Neural progenitor cell (in vitro differentiated cells): Measurements from ENCODE around the gene GJC2. TPM values are rescaled to one million over a fixed set of nuclear protein-coding genes. Genes with fewer than 3 reads are reported as not detected.

ENCODE experiments used
- DNase-seq: peaks from one replicate; pipeline ENCODE4 v3.0.0-alpha.2; 2016; ENCODE audit warnings: low spot score
- H2AFZ ChIP-seq: fragments of 200-600 bp; sonication (generic); replicated peaks from 2 replicates; pipeline ENCODE4 v1.6.1; 2016; ENCODE audit warnings: antibody characterized with exemption
- H3F3A ChIP-seq: fragments of 200-600 bp; sonication (generic); 2 replicates; pipeline ENCODE4 v1.6.1; 2016; ENCODE audit warnings: antibody characterized with exemption, low read depth
- H3K27ac ChIP-seq: fragments of 200-600 bp; sonication (generic); 2 replicates; pipeline ENCODE4 v1.5.1; 2016; ENCODE audit warnings: mild to moderate bottlenecking
- H3K27me3 ChIP-seq: fragments of 200-600 bp; sonication (generic); 2 replicates; pipeline ENCODE4 v1.6.1; 2016; ENCODE audit warnings: mild to moderate bottlenecking, moderate library complexity
- H3K36me3 ChIP-seq: fragments of 200-600 bp; sonication (generic); 2 replicates; pipeline ENCODE4 v1.5.1; 2016
- H3K4me1 ChIP-seq: fragments of 200-600 bp; sonication (generic); 2 replicates; pipeline ENCODE4 v1.6.1; 2016; ENCODE audit warnings: mixed run types
- H3K4me2 ChIP-seq: fragments of 200-600 bp; sonication (generic); 2 replicates; pipeline ENCODE4 v1.6.1; 2016
- H3K4me3 ChIP-seq: fragments of 200-600 bp; sonication (generic); 2 replicates; pipeline ENCODE4 v1.5.1; 2016
- H3K79me2 ChIP-seq: fragments of 200-600 bp; sonication (generic); 2 replicates; pipeline ENCODE4 v1.6.1; 2016; ENCODE audit warnings: low read depth
- H3K9ac ChIP-seq: fragments of 200-600 bp; sonication (generic); 2 replicates; pipeline ENCODE4 v1.6.1; 2016
- H3K9me3 ChIP-seq: fragments of 200-600 bp; sonication (generic); 2 replicates; pipeline ENCODE4 v1.5.1; 2016; ENCODE audit warnings: low read depth
- H4K20me1 ChIP-seq: fragments of 200-600 bp; sonication (generic); 2 replicates; pipeline ENCODE4 v1.6.1; 2016; ENCODE audit warnings: low read depth
- H3K27ac Mint-ChIP-seq: 3 replicates; pipeline ENCODE4 v1.8.0; 2021; ENCODE audit warnings: mixed read lengths
- H3K27me3 Mint-ChIP-seq: 2 replicates; pipeline ENCODE4 v1.8.0; 2022; ENCODE audit warnings: low read depth, mild to moderate bottlenecking, inconsistent platforms, moderate library complexity, mixed read lengths; ENCODE audit not compliant: insufficient read depth
- H3K36me3 Mint-ChIP-seq: 3 replicates; pipeline ENCODE4 v1.8.0; 2021; ENCODE audit warnings: mixed read lengths
- H3K4me1 Mint-ChIP-seq: 3 replicates; pipeline ENCODE4 v1.8.0; 2021; ENCODE audit warnings: mixed read lengths
- H3K4me3 Mint-ChIP-seq: 3 replicates; pipeline ENCODE4 v1.8.0; 2021; ENCODE audit warnings: mild to moderate bottlenecking, moderate library complexity, mixed read lengths
- H3K9me3 Mint-ChIP-seq: 3 replicates; pipeline ENCODE4 v1.8.0; 2020; ENCODE audit warnings: mixed read lengths
- EZH2 ChIP-seq: fragments of 200-600 bp; sonication (generic); IDR thresholded peaks from 2 replicates; pipeline ENCODE4 v1.6.1; 2017; ENCODE audit warnings: antibody characterized with exemption, mild to moderate bottlenecking, moderate library complexity
- EZH2phosphoT487 ChIP-seq: fragments of 200-600 bp; sonication (generic); IDR thresholded peaks from 2 replicates; pipeline ENCODE4 v1.6.1; 2017; ENCODE audit warnings: antibody characterized with exemption
- total RNA-seq: library from RNA; depleted of rRNA; stranded (reverse); fragments of >200 nt; gene quantifications from 2 replicates; pipeline ENCODE4 v1.2.3, GENCODE V29; 2015; ENCODE audit warnings: low replicate concordance
- TF ChIP-seq, protein P1 (sequence below): fragments of 200-600 bp; sonication (generic); IDR thresholded peaks from 2 replicates; pipeline ENCODE4 v1.5.1; 2017; ENCODE audit warnings: antibody characterized with exemption, mild to moderate bottlenecking

GJC2 gene
- total RNA-seq, 1 donor from 2014 or later, result not detected

GRCh38 chr1:228163007-228163753 lies 13.4 kb downstream of the GJC2 start:
- H3K27me3 Mint-ChIP-seq, result peaks cover 6% of the 10 kb centered on the region
- Histone ChIP-seq H3K9ac (no peak overlapping the region), H3K79me2 (peaks cover 20% of the 10 kb centered on the region), H2AFZ (no peak overlapping the region), H3K36me3 (no peaks in the 10 kb centered on the region), H3K27me3 (no peaks in the 10 kb centered on the region), H3K4me3 (no peak overlapping the region), H3K4me2 (no peak overlapping the region), H3K4me1 (peaks cover 20% of the 10 kb centered on the region), H3K9me3 (no peaks in the 10 kb centered on the region), H3K27ac (no peak overlapping the region), H3F3A (no peaks in the 10 kb centered on the region), H4K20me1 (no peaks in the 10 kb centered on the region)
- H3K27ac Mint-ChIP-seq, result no peak overlapping the region
- H3K9me3 Mint-ChIP-seq, result no peaks in the 10 kb centered on the region
- H3K4me3 Mint-ChIP-seq, result peak overlapping the region; percentile 87
- TF ChIP-seq, protein P1, sequence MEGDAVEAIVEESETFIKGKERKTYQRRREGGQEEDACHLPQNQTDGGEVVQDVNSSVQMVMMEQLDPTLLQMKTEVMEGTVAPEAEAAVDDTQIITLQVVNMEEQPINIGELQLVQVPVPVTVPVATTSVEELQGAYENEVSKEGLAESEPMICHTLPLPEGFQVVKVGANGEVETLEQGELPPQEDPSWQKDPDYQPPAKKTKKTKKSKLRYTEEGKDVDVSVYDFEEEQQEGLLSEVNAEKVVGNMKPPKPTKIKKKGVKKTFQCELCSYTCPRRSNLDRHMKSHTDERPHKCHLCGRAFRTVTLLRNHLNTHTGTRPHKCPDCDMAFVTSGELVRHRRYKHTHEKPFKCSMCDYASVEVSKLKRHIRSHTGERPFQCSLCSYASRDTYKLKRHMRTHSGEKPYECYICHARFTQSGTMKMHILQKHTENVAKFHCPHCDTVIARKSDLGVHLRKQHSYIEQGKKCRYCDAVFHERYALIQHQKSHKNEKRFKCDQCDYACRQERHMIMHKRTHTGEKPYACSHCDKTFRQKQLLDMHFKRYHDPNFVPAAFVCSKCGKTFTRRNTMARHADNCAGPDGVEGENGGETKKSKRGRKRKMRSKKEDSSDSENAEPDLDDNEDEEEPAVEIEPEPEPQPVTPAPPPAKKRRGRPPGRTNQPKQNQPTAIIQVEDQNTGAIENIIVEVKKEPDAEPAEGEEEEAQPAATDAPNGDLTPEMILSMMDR, result no peak
- no peak for TF ChIP-seq EZH2phosphoT487
- no peaks in the 10 kb centered on the region for H3K36me3 Mint-ChIP-seq
- DNase-seq, result no peak
- peaks cover 21% of the 10 kb centered on the region for H3K4me1 Mint-ChIP-seq

DNA sequence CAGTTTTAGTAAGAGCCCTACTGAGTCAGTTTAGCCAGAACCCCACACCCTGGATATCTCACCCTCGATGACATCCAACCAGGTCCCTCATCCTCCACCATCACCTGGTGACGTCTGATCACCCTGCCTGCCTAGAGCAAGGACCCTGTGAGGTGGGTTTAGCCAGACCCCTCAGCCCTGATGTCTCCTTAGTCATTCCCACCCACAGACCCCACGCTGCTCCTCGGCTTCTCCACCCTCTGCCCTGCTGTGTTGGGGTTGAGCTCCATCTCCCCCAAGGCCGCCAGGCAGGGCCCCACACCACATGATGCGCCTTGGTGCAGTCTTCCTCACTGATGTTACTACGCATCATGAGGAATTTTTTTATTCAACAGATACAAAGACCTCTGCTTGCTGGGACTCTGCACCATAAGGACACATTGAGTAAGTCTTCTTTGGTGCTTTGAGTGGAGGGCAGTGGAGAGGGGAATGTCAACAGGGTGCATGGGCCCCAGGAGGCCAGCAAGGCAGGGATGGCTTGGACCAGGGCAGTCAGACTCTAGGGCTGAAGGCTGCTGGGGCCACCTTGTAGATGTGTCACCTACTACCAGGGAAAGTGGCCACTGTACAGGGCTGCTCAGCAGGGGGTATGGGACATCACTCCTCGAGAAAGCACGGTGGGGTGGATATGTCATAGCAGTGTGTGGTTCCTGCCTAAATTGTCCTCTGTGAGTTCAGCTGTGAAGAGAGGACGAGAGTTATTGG lies 14.2 kb downstream of the GJC2 start:
- peaks cover 6% of the 10 kb centered on the region for H3K27me3 Mint-ChIP-seq
- H3K4me1 ChIP-seq, result peaks cover 20% of the 10 kb centered on the region
- peaks cover 2% of the 10 kb centered on the region for H3K36me3 Mint-ChIP-seq
- TF ChIP-seq EZH2 (no peak), EZH2phosphoT487 (no peak)
- TF ChIP-seq, protein P1, result no peak
- H3K27ac Mint-ChIP-seq, result peak overlapping the region; percentile 82
- no peaks in the 10 kb centered on the region for H3F3A ChIP-seq
- H2AFZ ChIP-seq, result no peak overlapping the region
- H3K27ac ChIP-seq, result no peak overlapping the region
- no peak overlapping the region for H3K4me2 ChIP-seq
- no peak overlapping the region for H3K9ac ChIP-seq
- peaks cover 23% of the 10 kb centered on the region for H3K79me2 ChIP-seq
- no peak for DNase-seq
- H4K20me1 ChIP-seq, result no peaks in the 10 kb centered on the region
- no peaks in the 10 kb centered on the region for H3K9me3 Mint-ChIP-seq
- no peaks in the 10 kb centered on the region for H3K9me3 ChIP-seq
- no peaks in the 10 kb centered on the region for H3K36me3 ChIP-seq
- H3K4me3 ChIP-seq, result no peak overlapping the region
- H3K27me3 ChIP-seq, result no peaks in the 10 kb centered on the region
- peak overlapping the region; percentile 87 for H3K4me3 Mint-ChIP-seq
- H3K4me1 Mint-ChIP-seq, result peaks cover 21% of the 10 kb centered on the region

GRCh38 chr1:228164561-228165371 lies 15.0 kb downstream of the GJC2 start:
- peaks cover 23% of the 10 kb centered on the region for H3K79me2 ChIP-seq
- H3K4me2 ChIP-seq, result peak overlapping the region; percentile 82
- peaks cover 20% of the 10 kb centered on the region for H3K4me1 ChIP-seq
- no peak overlapping the region for H2AFZ ChIP-seq
- Mint-ChIP-seq H3K27me3 (peaks cover 4% of the 10 kb centered on the region), H3K9me3 (no peaks in the 10 kb centered on the region), H3K27ac (peak overlapping the region; percentile 96), H3K4me1 (peaks cover 21% of the 10 kb centered on the region), H3K4me3 (peak overlapping the region; percentile 87), H3K36me3 (peaks cover 6% of the 10 kb centered on the region)
- no peak overlapping the region for H3K9ac ChIP-seq
- no peaks in the 10 kb centered on the region for H4K20me1 ChIP-seq
- no peaks in the 10 kb centered on the region for H3K36me3 ChIP-seq
- peak overlapping the region; percentile 49 for H3K4me3 ChIP-seq
- no peaks in the 10 kb centered on the region for H3K9me3 ChIP-seq
- TF ChIP-seq, protein P1, result no peak
- TF ChIP-seq EZH2 (no peak), EZH2phosphoT487 (no peak)
- H3K27me3 ChIP-seq, result no peaks in the 10 kb centered on the region
- H3F3A ChIP-seq, result no peaks in the 10 kb centered on the region
- DNase-seq, result no peak
- H3K27ac ChIP-seq, result no peak overlapping the region
